Neuronal stem cell (in vitro differentiated cells): Measurements from ENCODE around the gene UTP14A.
A peak's percentile ranks its signal among the peaks of the same experiment; 100 is the strongest.

ENCODE experiments used
- DNase-seq: peaks from one replicate; pipeline ENCODE4 v3.0.0-alpha.2; 2013; ENCODE audit warnings: low spot score
- H2AFZ ChIP-seq: one replicate; pipeline ENCODE4 v1.6.1; 2013; ENCODE audit warnings: mild to moderate bottlenecking, low read length, inconsistent platforms
- H2AK5ac ChIP-seq: 2 replicates; pipeline ENCODE4 v1.6.1; 2013; ENCODE audit warnings: low read depth, mild to moderate bottlenecking, inconsistent platforms, low read length, moderate library complexity, mixed read lengths
- H2BK120ac ChIP-seq: 2 replicates; pipeline ENCODE4 v1.6.1; 2013; ENCODE audit warnings: low read depth, mild to moderate bottlenecking, inconsistent platforms, low read length, moderate library complexity, mixed read lengths
- H2BK12ac ChIP-seq: one replicate; pipeline ENCODE4 v1.6.1; 2013; ENCODE audit warnings: low read length, inconsistent platforms
- H2BK15ac ChIP-seq: 2 replicates; pipeline ENCODE4 v1.6.1; 2013; ENCODE audit warnings: mild to moderate bottlenecking, low read length, inconsistent platforms, mixed read lengths
- H2BK5ac ChIP-seq: one replicate; pipeline ENCODE4 v1.6.1; 2013; ENCODE audit warnings: inconsistent platforms, mild to moderate bottlenecking, low read length, moderate library complexity
- H3K14ac ChIP-seq: one replicate; pipeline ENCODE4 v1.6.1; 2013; ENCODE audit warnings: low read length, inconsistent platforms
- H3K18ac ChIP-seq: 2 replicates; pipeline ENCODE4 v1.6.1; 2013; ENCODE audit warnings: low read length, inconsistent platforms
- H3K23ac ChIP-seq: 2 replicates; pipeline ENCODE4 v1.6.1; 2013; ENCODE audit warnings: low read depth, mild to moderate bottlenecking, mixed read lengths, low read length, inconsistent platforms; ENCODE audit not compliant: poor library complexity
- H3K27ac ChIP-seq: replicated peaks from 3 replicates; pipeline ENCODE4 v1.5.1; 2013; ENCODE audit warnings: low read length, inconsistent platforms
- H3K27me3 ChIP-seq, 3 experiments: 2 replicates each; pipeline ENCODE4 v1.6.1; 2013; ENCODE audit warnings: low read length in 3 of 3, mild to moderate bottlenecking in 2 of 3, inconsistent platforms in 1 of 3, low read depth in 1 of 3, mixed read lengths in 1 of 3, moderate library complexity in 1 of 3; ENCODE audit not compliant: control insufficient read depth in 3 of 3, insufficient read depth in 3 of 3
- H3K36me3 ChIP-seq, 2 donors: replicated peaks in 1 of 2; 2 replicates each; pipeline ENCODE4 v1.6.1; 2013; ENCODE audit warnings: low read length in 2 of 2; ENCODE audit not compliant: control insufficient read depth in 2 of 2, insufficient read depth in 2 of 2
- H3K4ac ChIP-seq: 2 replicates; pipeline ENCODE4 v1.6.1; 2013; ENCODE audit warnings: inconsistent platforms, mild to moderate bottlenecking, low read length, moderate library complexity
- H3K4me1 ChIP-seq, 2 donors: 1 replicate in 1 of 2; 2 replicates in 1 of 2; pipeline ENCODE4 v1.6.1; 2013; ENCODE audit warnings: low read length in 2 of 2, low read depth in 1 of 2; ENCODE audit not compliant: control insufficient read depth in 2 of 2, insufficient read depth in 1 of 2
- H3K4me2 ChIP-seq: one replicate; pipeline ENCODE4 v1.6.1; 2013; ENCODE audit warnings: mild to moderate bottlenecking, low read length, inconsistent platforms; ENCODE audit not compliant: insufficient read depth, poor library complexity, severe bottlenecking
- H3K4me3 ChIP-seq, 2 donors: 2 replicates each; pipeline ENCODE4 v1.5.1; 2013; ENCODE audit warnings: low read length in 2 of 2, mild to moderate bottlenecking in 2 of 2, inconsistent platforms in 1 of 2, moderate library complexity in 1 of 2
- H3K79me1 ChIP-seq: one replicate; pipeline ENCODE4 v1.6.1; 2013; ENCODE audit warnings: low read depth, mild to moderate bottlenecking, inconsistent platforms, low read length, moderate library complexity
- H3K9ac ChIP-seq: one replicate; pipeline ENCODE4 v1.6.1; 2013; ENCODE audit warnings: mild to moderate bottlenecking, low read depth, low read length, inconsistent platforms; ENCODE audit not compliant: poor library complexity
- H3K9me3 ChIP-seq, 2 donors: replicated peaks in 1 of 2; 2 replicates each; pipeline versions ENCODE3 to v1.6.1; 2013; ENCODE audit warnings: low read length in 2 of 2, mild to moderate bottlenecking in 2 of 2, inconsistent platforms in 1 of 2, low read depth in 1 of 2, mixed read lengths in 1 of 2, moderate library complexity in 1 of 2; ENCODE audit not compliant: control insufficient read depth in 2 of 2, insufficient read depth in 1 of 2
- H4K8ac ChIP-seq: one replicate; pipeline ENCODE4 v1.6.1; 2013; ENCODE audit warnings: low read depth, mild to moderate bottlenecking, inconsistent platforms, low read length, moderate library complexity
- H4K91ac ChIP-seq: one replicate; pipeline ENCODE4 v1.6.1; 2013; ENCODE audit warnings: low read length, low read depth, mild to moderate bottlenecking, inconsistent platforms; ENCODE audit not compliant: poor library complexity
- WGBS, 2 donors: extraction: QIAGEN DNeasy Blood & Tissue Kit; methylation state at CpG; one replicate each; pipeline ENCODE4 v1.1.7; 2013; ENCODE audit warnings: missing lambda C conversion rate in 2 of 2, mixed read lengths in 1 of 2; ENCODE audit not compliant: insufficient read length in 2 of 2, insufficient replicate concordance in 1 of 2; ENCODE audit errors: extremely low coverage in 2 of 2; 5-methylcytosine and 5-hydroxymethylcytosine counted together

UTP14A gene

GRCh38 chrX:129932016-129932820 is 26.3 kb downstream of the UTP14A start:
- H2AFZ ChIP-seq, result peak overlapping the region; percentile 89
- WGBS, 2 donors, result no CpG with 5 or more reads among the region's 97 CpGs
- H3K18ac ChIP-seq, result peak overlapping the region; percentile 92
- H3K36me3 ChIP-seq, result peaks cover 0 to 19% of the 10 kb centered on the region in 2 donors
- peak overlapping the region; percentile 77 for H3K4me2 ChIP-seq
- no peak overlapping the region for H2BK12ac ChIP-seq
- no peak overlapping the region for H4K91ac ChIP-seq
- peak overlapping the region; percentile 75 for H2BK5ac ChIP-seq
- peak overlapping the region; percentile 91 for H3K9ac ChIP-seq
- no peak overlapping the region for H2AK5ac ChIP-seq
- H3K27ac ChIP-seq, result peak overlapping the region; percentile 89
- no peak overlapping the region for H3K14ac ChIP-seq
- peak overlapping the region; percentile 49 for H2BK15ac ChIP-seq
- H3K23ac ChIP-seq, result peak overlapping the region; percentile 55
- H3K4ac ChIP-seq, result no peak overlapping the region
- peak overlapping the region; percentile 61 to 86 for H3K4me3 ChIP-seq
- H2BK120ac ChIP-seq, result no peak overlapping the region
- peak; percentile 74 for DNase-seq
- no peaks in the 10 kb centered on the region for H3K9me3 ChIP-seq
- no peak overlapping the region for H4K8ac ChIP-seq
- H3K27me3 ChIP-seq, result peaks cover 0 to 41% (median 29%) of the 10 kb centered on the region in 3 experiments
- no peaks in the 10 kb centered on the region for H3K4me1 ChIP-seq
- H3K79me1 ChIP-seq, result no peaks in the 10 kb centered on the region

DNA sequence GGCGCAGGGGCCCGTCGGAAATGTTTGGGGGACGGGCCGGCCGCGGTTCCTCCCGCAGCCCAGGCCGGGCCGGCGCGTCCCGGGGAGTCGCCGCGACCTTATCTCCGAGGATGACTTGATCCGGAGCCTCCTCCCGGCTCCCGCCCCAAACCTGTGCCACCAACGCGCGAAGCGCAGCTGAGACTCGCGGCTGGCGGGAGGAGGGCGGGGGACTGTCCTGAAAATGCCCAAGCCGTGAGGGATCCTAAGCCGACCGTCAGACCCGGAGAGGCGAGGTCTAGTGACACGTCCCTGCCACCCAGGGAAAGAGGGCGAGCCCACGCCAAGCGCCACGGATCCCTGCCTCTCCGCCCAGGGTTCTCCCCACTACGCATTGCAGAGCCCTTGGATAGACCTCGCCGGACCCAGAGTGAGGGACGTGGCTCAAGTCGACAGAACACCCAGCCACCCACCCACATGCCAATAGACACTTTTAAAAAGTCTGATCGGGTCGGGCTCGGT is 26.9 kb downstream of the UTP14A start:
- WGBS, 2 donors, result no CpG with 5 or more reads among the region's 47 CpGs
- Histone ChIP-seq H3K9me3 (no peaks in the 10 kb centered on the region), H2BK5ac (no peak overlapping the region), H3K79me1 (no peaks in the 10 kb centered on the region), H3K18ac (peak overlapping the region; percentile 89), H3K9ac (peak overlapping the region; percentile 91), H2BK12ac (no peak overlapping the region), H4K8ac (no peak overlapping the region), H2AK5ac (no peak overlapping the region), H3K36me3 (peaks cover 0 to 13% of the 10 kb centered on the region in 2 donors), H3K14ac (no peak overlapping the region), H2BK120ac (no peak overlapping the region), H3K4me2 (peak overlapping the region; percentile 77), H3K27me3 (peaks cover 0 to 47% (median 29%) of the 10 kb centered on the region in 3 experiments), H3K4me3 (peak overlapping the region; percentile 43 to 86), H3K4me1 (no peaks in the 10 kb centered on the region), H4K91ac (no peak overlapping the region), H2BK15ac (no peak overlapping the region), H3K27ac (no peak overlapping the region), H3K4ac (no peak overlapping the region), H3K23ac (no peak overlapping the region), H2AFZ (peak overlapping the region; percentile 75)
- no peak for DNase-seq

GRCh38 chrX:129933700-129934099 is 27.7 kb downstream of the UTP14A start:
- Histone ChIP-seq H2BK5ac (no peak overlapping the region), H3K4ac (no peak overlapping the region), H3K27ac (no peak overlapping the region), H4K91ac (no peak overlapping the region), H3K9me3 (no peaks in the 10 kb centered on the region), H3K79me1 (no peaks in the 10 kb centered on the region), H3K36me3 (peaks cover 0 to 10% of the 10 kb centered on the region in 2 donors), H2AFZ (no peak overlapping the region), H3K4me2 (no peak overlapping the region), H3K18ac (no peak overlapping the region), H3K27me3 (peaks cover 0 to 54% (median 29%) of the 10 kb centered on the region in 3 experiments), H2BK12ac (no peak overlapping the region), H3K14ac (no peak overlapping the region), H4K8ac (no peak overlapping the region), H2BK15ac (no peak overlapping the region), H3K4me1 (peaks cover 0 to 7% of the 10 kb centered on the region in 2 donors), H3K23ac (no peak overlapping the region), H3K9ac (no peak overlapping the region), H2AK5ac (no peak overlapping the region), H2BK120ac (no peak overlapping the region), H3K4me3 (no peak overlapping the region)
- no CpG with 5 or more reads among the region's 7 CpGs for WGBS, 2 donors
- no peak for DNase-seq

GRCh38 chrX:129934461-129934860 is 28.5 kb downstream of the UTP14A start:
- WGBS, 2 donors, result no CpG with 5 or more reads among the region's 10 CpGs
- no peak overlapping the region for H3K18ac ChIP-seq
- H3K4ac ChIP-seq, result no peak overlapping the region
- H3K27me3 ChIP-seq, result peaks cover 0 to 62% (median 29%) of the 10 kb centered on the region in 3 experiments
- no peak overlapping the region for H3K27ac ChIP-seq
- H4K8ac ChIP-seq, result no peak overlapping the region
- H3K4me3 ChIP-seq, result no peak overlapping the region
- no peak overlapping the region for H2BK12ac ChIP-seq
- H3K23ac ChIP-seq, result no peak overlapping the region
- no peak for DNase-seq
- no peak overlapping the region for H3K4me2 ChIP-seq
- peaks cover 0 to 7% of the 10 kb centered on the region in 2 donors for H3K4me1 ChIP-seq
- H3K36me3 ChIP-seq, result peaks cover 0 to 4% of the 10 kb centered on the region in 2 donors
- H2AFZ ChIP-seq, result no peak overlapping the region
- no peak overlapping the region for H2AK5ac ChIP-seq
- no peak overlapping the region for H3K14ac ChIP-seq
- no peaks in the 10 kb centered on the region for H3K79me1 ChIP-seq
- no peak overlapping the region for H4K91ac ChIP-seq
- H3K9ac ChIP-seq, result no peak overlapping the region
- no peaks in the 10 kb centered on the region for H3K9me3 ChIP-seq
- no peak overlapping the region for H2BK15ac ChIP-seq
- no peak overlapping the region for H2BK5ac ChIP-seq
- H2BK120ac ChIP-seq, result no peak overlapping the region
